ENCODE results near the gene FYB1.

- TF ChIP-seq, protein P1, sequence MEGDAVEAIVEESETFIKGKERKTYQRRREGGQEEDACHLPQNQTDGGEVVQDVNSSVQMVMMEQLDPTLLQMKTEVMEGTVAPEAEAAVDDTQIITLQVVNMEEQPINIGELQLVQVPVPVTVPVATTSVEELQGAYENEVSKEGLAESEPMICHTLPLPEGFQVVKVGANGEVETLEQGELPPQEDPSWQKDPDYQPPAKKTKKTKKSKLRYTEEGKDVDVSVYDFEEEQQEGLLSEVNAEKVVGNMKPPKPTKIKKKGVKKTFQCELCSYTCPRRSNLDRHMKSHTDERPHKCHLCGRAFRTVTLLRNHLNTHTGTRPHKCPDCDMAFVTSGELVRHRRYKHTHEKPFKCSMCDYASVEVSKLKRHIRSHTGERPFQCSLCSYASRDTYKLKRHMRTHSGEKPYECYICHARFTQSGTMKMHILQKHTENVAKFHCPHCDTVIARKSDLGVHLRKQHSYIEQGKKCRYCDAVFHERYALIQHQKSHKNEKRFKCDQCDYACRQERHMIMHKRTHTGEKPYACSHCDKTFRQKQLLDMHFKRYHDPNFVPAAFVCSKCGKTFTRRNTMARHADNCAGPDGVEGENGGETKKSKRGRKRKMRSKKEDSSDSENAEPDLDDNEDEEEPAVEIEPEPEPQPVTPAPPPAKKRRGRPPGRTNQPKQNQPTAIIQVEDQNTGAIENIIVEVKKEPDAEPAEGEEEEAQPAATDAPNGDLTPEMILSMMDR (conservative IDR thresholded peaks at IDR 0.05; ENCODE audit: low read depth, low read length) = no peak
- TF ChIP-seq RCOR1 (IDR thresholded peaks at IDR 0.05; ENCODE audit: insufficient replicate concordance, low read length) = no peak
- no peak for TF ChIP-seq RAD21 (IDR thresholded peaks at IDR 0.05; ENCODE audit: low read length)
- no peak for TF ChIP-seq POLR2A (IDR thresholded peaks at IDR 0.05; ENCODE audit: low read depth, low read length)
- no peak for TF ChIP-seq SMC3 (IDR thresholded peaks at IDR 0.05; ENCODE audit: low read depth, low read length)
- TF ChIP-seq, protein P2, sequence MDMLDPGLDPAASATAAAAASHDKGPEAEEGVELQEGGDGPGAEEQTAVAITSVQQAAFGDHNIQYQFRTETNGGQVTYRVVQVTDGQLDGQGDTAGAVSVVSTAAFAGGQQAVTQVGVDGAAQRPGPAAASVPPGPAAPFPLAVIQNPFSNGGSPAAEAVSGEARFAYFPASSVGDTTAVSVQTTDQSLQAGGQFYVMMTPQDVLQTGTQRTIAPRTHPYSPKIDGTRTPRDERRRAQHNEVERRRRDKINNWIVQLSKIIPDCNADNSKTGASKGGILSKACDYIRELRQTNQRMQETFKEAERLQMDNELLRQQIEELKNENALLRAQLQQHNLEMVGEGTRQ (IDR thresholded peaks at IDR 0.05; ENCODE audit: low read depth, low read length) = no peak
- TF ChIP-seq CEBPB (IDR thresholded peaks at IDR 0.05; ENCODE audit: low read depth, low read length) = no peak
- no peak for TF ChIP-seq MAZ (IDR thresholded peaks at IDR 0.05; ENCODE audit: borderline replicate concordance, low read depth, low read length)
Measured at GRCh38 chr5:39193553-39194465, 25.6 kb downstream of the FYB1 start.
